ENCODE measurements around the gene IGF2. TPM values are rescaled to one million over a fixed set of nuclear protein-coding genes. Genes with fewer than 3 reads are reported as not detected.

Gene IGF2
- polyA plus RNA-seq, 1 donor from 2014 or later = not detected

GRCh38 chr11:2128130-2128510 is 11.1 kb downstream of the IGF2 start:
- TF ChIP-seq EZH2 (IDR thresholded peaks at IDR 0.05; ENCODE audit: borderline replicate concordance, insufficient read depth, low read length, poor library complexity, severe bottlenecking) (no peak), TAF1 (IDR thresholded peaks at IDR 0.05; ENCODE audit: low read depth) (no peak), POLR2AphosphoS5 (IDR thresholded peaks at IDR 0.05) (no peak), EP300 (conservative IDR thresholded peaks at IDR 0.05; ENCODE audit: poor library complexity, severe bottlenecking) (no peak), SMC3 (conservative IDR thresholded peaks at IDR 0.05; ENCODE audit: poor library complexity) (no peak), REST (IDR thresholded peaks at IDR 0.05; ENCODE audit: borderline replicate concordance) (no peak), CTCF (IDR thresholded peaks at IDR 0.05; ENCODE audit: poor library complexity, severe bottlenecking) (no peak), MXI1 (conservative IDR thresholded peaks at IDR 0.05; ENCODE audit: poor library complexity, severe bottlenecking) (no peak), RAD21 (conservative IDR thresholded peaks at IDR 0.05) (no peak)
- Histone ChIP-seq H3K9ac (ENCODE audit: low read length) (no peak overlapping the region), H3K36me3 (ENCODE audit: insufficient read depth, low read length) (no peaks in the 10 kb centered on the region), H3K79me2 (replicated peaks; ENCODE audit: insufficient read depth, low read length) (no peaks in the 10 kb centered on the region), H3K4me2 (ENCODE audit: low read length) (no peak overlapping the region), H4K20me1 (ENCODE audit: insufficient read depth) (no peaks in the 10 kb centered on the region), H3K27me3 (ENCODE audit: insufficient read depth, low read depth, low read length) (no peaks in the 10 kb centered on the region), H2AFZ (ENCODE audit: low read depth, low read length) (no peak overlapping the region), H3K9me2 (ENCODE audit: insufficient read depth, low read length) (no peaks in the 10 kb centered on the region), H3K9me3 (ENCODE audit: low read length) (no peaks in the 10 kb centered on the region), H3K4me3 (ENCODE audit: low read length) (no peak overlapping the region), H3F3A (ENCODE audit: insufficient read depth, low read length, poor library complexity, severe bottlenecking) (no peaks in the 10 kb centered on the region), H3K27ac (ENCODE audit: low read length) (no peak overlapping the region)

- Histone ChIP-seq H3K9me2 (ENCODE audit: insufficient read depth, low read length) (no peaks in the 10 kb centered on the region), H3K4me2 (ENCODE audit: low read length) (no peak overlapping the region), H3K27ac (ENCODE audit: low read length) (no peak overlapping the region), H4K20me1 (ENCODE audit: insufficient read depth) (no peaks in the 10 kb centered on the region), H3K9ac (ENCODE audit: low read length) (no peak overlapping the region), H3K4me3 (ENCODE audit: low read length) (no peak overlapping the region), H3K79me2 (replicated peaks; ENCODE audit: insufficient read depth, low read length) (no peaks in the 10 kb centered on the region), H3K9me3 (ENCODE audit: low read length) (no peaks in the 10 kb centered on the region), H2AFZ (ENCODE audit: low read depth, low read length) (no peak overlapping the region), H3K27me3 (ENCODE audit: insufficient read depth, low read depth, low read length) (no peaks in the 10 kb centered on the region), H3F3A (ENCODE audit: insufficient read depth, low read length, poor library complexity, severe bottlenecking) (no peaks in the 10 kb centered on the region), H3K36me3 (ENCODE audit: insufficient read depth, low read length) (no peaks in the 10 kb centered on the region)
- TF ChIP-seq MXI1 (conservative IDR thresholded peaks at IDR 0.05; ENCODE audit: poor library complexity, severe bottlenecking) = no peak
- no peak for TF ChIP-seq EZH2 (IDR thresholded peaks at IDR 0.05; ENCODE audit: borderline replicate concordance, insufficient read depth, low read length, poor library complexity, severe bottlenecking)
- no peak for TF ChIP-seq TAF1 (IDR thresholded peaks at IDR 0.05; ENCODE audit: low read depth)
- no peak for TF ChIP-seq REST (IDR thresholded peaks at IDR 0.05; ENCODE audit: borderline replicate concordance)
- TF ChIP-seq EP300 (conservative IDR thresholded peaks at IDR 0.05; ENCODE audit: poor library complexity, severe bottlenecking) = no peak
- TF ChIP-seq RAD21 (conservative IDR thresholded peaks at IDR 0.05) = no peak
- TF ChIP-seq SMC3 (conservative IDR thresholded peaks at IDR 0.05; ENCODE audit: poor library complexity) = no peak
- TF ChIP-seq CTCF (IDR thresholded peaks at IDR 0.05; ENCODE audit: poor library complexity, severe bottlenecking) = no peak
- TF ChIP-seq POLR2AphosphoS5 (IDR thresholded peaks at IDR 0.05) = no peak
These were observed 11.6 kb downstream of the IGF2 start for GRCh38 chr11:2127482-2128129.
